Measurements from ENCODE around the gene RSPH10B2. TPM values are rescaled to one million over a fixed set of nuclear protein-coding genes. Genes with fewer than 3 reads are reported as not detected.
A peak's percentile ranks its signal among the peaks of the same experiment; 100 is the strongest.
"Not testable (repeated sequence)": the region's sequence is repeated elsewhere in the genome, so short reads cannot be mapped to it uniquely, and the experiment has no call there.

RSPH10B2 gene
- total RNA-seq, 1 experiment from 2014 or later = 0.45 TPM

DNA sequence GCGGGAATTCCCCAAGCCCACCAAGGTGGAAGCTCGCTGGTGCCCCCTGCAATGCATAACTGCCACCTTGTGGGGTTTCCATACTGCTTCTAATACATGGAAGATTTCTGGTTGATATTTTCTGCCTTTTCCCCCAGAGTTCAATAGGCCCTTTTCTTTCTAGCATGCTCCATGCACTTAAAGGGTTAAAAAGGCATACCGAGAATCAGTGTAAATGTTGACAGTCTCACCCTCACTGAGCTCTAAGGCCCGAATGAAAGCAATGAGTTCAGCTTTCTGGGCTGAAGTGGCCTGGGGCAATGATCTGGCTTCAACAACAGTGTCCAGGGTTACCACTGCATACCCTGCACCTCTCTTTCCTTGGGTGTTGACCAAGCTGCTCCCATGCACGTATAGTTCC, 89.2 kb downstream of the RSPH10B2 start:
- POLR2A ChIA-PET; H3K27me3 ChIP-seq (replicated peaks; ENCODE audit: control insufficient read depth, insufficient read depth, low read length); H3K9me3 ChIP-seq; CTCF ChIA-PET; H3K4me3 ChIP-seq (ENCODE audit: low read depth, low read length); intact Hi-C loops (cut with micrococcal nuclease; ENCODE audit: unreplicated experiment); H3K9me3 Mint-ChIP-seq (ENCODE audit: unreplicated experiment); H3K27me3 Mint-ChIP-seq (ENCODE audit: insufficient read depth, unreplicated experiment); H3K4me1 Mint-ChIP-seq (ENCODE audit: low read depth, unreplicated experiment); H3K36me3 Mint-ChIP-seq (ENCODE audit: insufficient read depth, unreplicated experiment); BruUV-seq (replicated peaks); DNase-seq; H3K36me3 ChIP-seq (ENCODE audit: control insufficient read depth, insufficient read depth, low read length); H3K27ac Mint-ChIP-seq (ENCODE audit: unreplicated experiment); H3K4me1 ChIP-seq: not testable (repeated sequence)
- H3K4me3 Mint-ChIP-seq (ENCODE audit: unreplicated experiment) = peak overlapping the region; percentile 14

DNA sequence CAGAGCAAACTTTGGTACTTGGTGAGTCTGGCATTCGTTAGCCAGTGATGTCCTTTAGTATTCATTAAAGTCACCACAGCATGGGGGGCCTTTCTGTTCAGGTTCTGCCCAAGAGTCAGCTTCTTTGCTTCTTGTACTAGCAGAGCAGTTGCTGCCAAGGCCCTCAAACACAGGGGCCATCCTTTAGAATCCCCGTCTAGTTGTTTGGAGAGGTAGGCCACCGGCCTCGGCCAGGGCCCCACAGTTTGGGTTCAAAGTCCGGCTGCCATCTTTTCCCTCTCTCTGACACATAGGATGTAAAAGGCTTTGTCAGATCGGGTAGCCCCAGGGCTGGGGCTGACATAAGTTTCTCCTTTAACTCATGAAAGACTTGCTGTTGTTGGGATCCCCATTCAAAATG, 89.8 kb downstream of the RSPH10B2 start:
- H3K4me1 ChIP-seq; CTCF ChIA-PET; H3K36me3 ChIP-seq (ENCODE audit: control insufficient read depth, insufficient read depth, low read length); intact Hi-C loops (cut with micrococcal nuclease; ENCODE audit: unreplicated experiment); DNase-seq; H3K27me3 Mint-ChIP-seq (ENCODE audit: insufficient read depth, unreplicated experiment); H3K4me3 ChIP-seq (ENCODE audit: low read depth, low read length); BruUV-seq (replicated peaks); H3K27me3 ChIP-seq (replicated peaks; ENCODE audit: control insufficient read depth, insufficient read depth, low read length); H3K4me1 Mint-ChIP-seq (ENCODE audit: low read depth, unreplicated experiment); H3K4me3 Mint-ChIP-seq (ENCODE audit: unreplicated experiment); H3K9me3 Mint-ChIP-seq (ENCODE audit: unreplicated experiment); H3K36me3 Mint-ChIP-seq (ENCODE audit: insufficient read depth, unreplicated experiment); POLR2A ChIA-PET; H3K9me3 ChIP-seq; H3K27ac Mint-ChIP-seq (ENCODE audit: unreplicated experiment): not testable (repeated sequence)

DNA sequence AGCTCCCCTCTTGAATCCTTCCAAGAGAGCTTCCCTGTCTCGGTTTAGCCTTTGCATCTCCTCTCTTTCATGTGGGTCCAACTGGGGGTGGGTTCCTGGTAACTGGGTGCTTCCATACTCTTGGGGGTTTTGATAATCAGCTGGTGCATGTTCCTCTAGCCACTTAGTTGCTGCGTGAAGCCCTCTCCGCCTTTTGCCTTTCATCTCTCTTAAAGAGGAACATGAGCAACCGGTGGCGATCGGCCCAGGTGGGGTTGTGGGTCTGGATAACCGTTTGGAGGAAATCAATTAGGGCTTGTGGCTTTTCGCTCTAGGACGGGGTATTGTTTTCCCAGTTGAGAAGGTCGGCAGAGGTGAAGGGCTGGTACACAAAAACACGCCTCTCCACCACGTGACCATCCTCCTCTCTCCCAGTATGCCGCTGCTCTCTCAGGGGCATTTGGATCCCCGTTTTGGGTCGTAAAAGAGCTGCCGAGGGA, 92.1 kb downstream of the RSPH10B2 start:
- H3K4me3 Mint-ChIP-seq (ENCODE audit: unreplicated experiment); BruUV-seq (replicated peaks); DNase-seq; H3K4me3 ChIP-seq (ENCODE audit: low read depth, low read length); H3K27me3 ChIP-seq (replicated peaks; ENCODE audit: control insufficient read depth, insufficient read depth, low read length); intact Hi-C loops (cut with micrococcal nuclease; ENCODE audit: unreplicated experiment); H3K9me3 Mint-ChIP-seq (ENCODE audit: unreplicated experiment); H3K36me3 ChIP-seq (ENCODE audit: control insufficient read depth, insufficient read depth, low read length); H3K27ac Mint-ChIP-seq (ENCODE audit: unreplicated experiment); H3K36me3 Mint-ChIP-seq (ENCODE audit: insufficient read depth, unreplicated experiment); H3K4me1 Mint-ChIP-seq (ENCODE audit: low read depth, unreplicated experiment); H3K9me3 ChIP-seq; POLR2A ChIA-PET; H3K4me1 ChIP-seq; CTCF ChIA-PET; H3K27me3 Mint-ChIP-seq (ENCODE audit: insufficient read depth, unreplicated experiment): not testable (repeated sequence)

DNA sequence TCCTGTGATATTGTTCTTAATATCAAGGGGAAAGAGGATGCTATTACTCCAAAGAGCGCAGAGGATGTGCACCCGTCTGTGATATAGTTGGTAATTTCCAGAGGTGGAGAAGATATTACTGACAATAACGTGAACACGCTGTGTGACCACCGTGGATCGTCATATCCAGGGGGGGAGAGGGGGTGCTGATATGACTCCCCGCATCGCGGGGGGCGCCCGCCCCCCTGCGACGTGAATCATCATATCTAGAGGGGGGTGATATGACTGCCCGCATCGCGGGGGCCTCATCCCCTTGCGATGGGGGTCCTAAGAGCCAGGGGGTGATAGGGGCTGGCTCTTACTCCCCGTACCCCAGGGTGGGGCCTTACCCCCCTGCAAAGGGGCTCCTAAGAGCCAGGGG, 93.8 kb downstream of the RSPH10B2 start:
- DNase-seq; H3K9me3 ChIP-seq; H3K27me3 ChIP-seq (replicated peaks; ENCODE audit: control insufficient read depth, insufficient read depth, low read length); POLR2A ChIA-PET; H3K36me3 ChIP-seq (ENCODE audit: control insufficient read depth, insufficient read depth, low read length); H3K4me3 Mint-ChIP-seq (ENCODE audit: unreplicated experiment); H3K4me3 ChIP-seq (ENCODE audit: low read depth, low read length); BruUV-seq (replicated peaks); CTCF ChIA-PET; intact Hi-C loops (cut with micrococcal nuclease; ENCODE audit: unreplicated experiment); H3K27me3 Mint-ChIP-seq (ENCODE audit: insufficient read depth, unreplicated experiment); H3K4me1 Mint-ChIP-seq (ENCODE audit: low read depth, unreplicated experiment); H3K36me3 Mint-ChIP-seq (ENCODE audit: insufficient read depth, unreplicated experiment); H3K27ac Mint-ChIP-seq (ENCODE audit: unreplicated experiment); H3K9me3 Mint-ChIP-seq (ENCODE audit: unreplicated experiment); H3K4me1 ChIP-seq: not testable (repeated sequence)

Other genes starting within 250 kb of the RSPH10B2 start
- 0.65 and 0.95 TPM in 2 replicates for gene GRID2IP, start 202.6 kb upstream of the RSPH10B2 start, total RNA-seq (2022)
- 69.9 and 78.9 TPM in 2 replicates for gene ZDHHC4, start 176.6 kb upstream of the RSPH10B2 start, total RNA-seq (2022)
- 24.7 and 29.6 TPM in 2 replicates for gene INTS15, start 164.1 kb upstream of the RSPH10B2 start, total RNA-seq (2022)
- gene ZNF853, start 138.5 kb upstream of the RSPH10B2 start, total RNA-seq (2022) = 10.1 and 12.3 TPM in 2 replicates
- 34.1 and 34.3 TPM in 2 replicates for gene ZNF316, start 116.8 kb upstream of the RSPH10B2 start, total RNA-seq (2022)
- 26.1 and 30.4 TPM in 2 replicates for gene ZNF12, start 47.2 kb upstream of the RSPH10B2 start, total RNA-seq (2022)
- 49.8 and 60.1 TPM in 2 replicates for gene CCZ1B, start 72.2 kb downstream of the RSPH10B2 start, total RNA-seq (2022)

Measured in Caco-2 (cell line).